HG02610 (cell line): ENCODE results near the gene IFI30.
"Not testable (repeated sequence)": the region's sequence is repeated elsewhere in the genome, so short reads cannot be mapped to it uniquely, and the experiment has no call there.

Experiments used
- ATAC-seq: cut with Tn5 transposase; IDR thresholded peaks from one replicate; pipeline ENCODE4 v1.9.1; 2021; ENCODE audit warnings: mild to moderate bottlenecking, moderate library complexity; ENCODE audit not compliant: unreplicated experiment

Gene IFI30

GRCh38 chr19:18202397-18202777, 28.8 kb downstream of the IFI30 start:
- no peak for ATAC-seq

GRCh38 chr19:18202778-18203407, 29.3 kb downstream of the IFI30 start:
- ATAC-seq, result no peak

- ATAC-seq, result peak; percentile 1
These were observed 29.8 kb downstream of the IFI30 start for GRCh38 chr19:18203408-18203862.

GRCh38 chr19:18203863-18204393, 30.3 kb downstream of the IFI30 start, which contains the start of gene RAB3A:
Gene RAB3A, minus strand, starts transcription at chr19:18204042. Its CDS starts 1,302 bp downstream, at chr19:18202740.
- peak; percentile 92 for ATAC-seq

- no peak for ATAC-seq
These were observed 31.0 kb downstream of the IFI30 start for GRCh38 chr19:18204394-18205199.

GRCh38 chr19:18205200-18205892, 31.7 kb downstream of the IFI30 start:
- no peak for ATAC-seq

GRCh38 chr19:18206018-18206417, 32.4 kb downstream of the IFI30 start:
- ATAC-seq, result no peak

GRCh38 chr19:18208098-18208951, 34.7 kb downstream of the IFI30 start:
- no peak for ATAC-seq

GRCh38 chr19:18209912-18210311, 36.3 kb downstream of the IFI30 start:
- not testable (repeated sequence) for ATAC-seq

- no peak for ATAC-seq
These were observed 38.1 kb downstream of the IFI30 start for GRCh38 chr19:18211683-18212082.

- no peak for ATAC-seq
These were observed 41.3 kb downstream of the IFI30 start for GRCh38 chr19:18214779-18215433.

- no peak for ATAC-seq
These were observed 43.2 kb downstream of the IFI30 start for GRCh38 chr19:18216789-18217188.

GRCh38 chr19:18218159-18218558, 44.5 kb downstream of the IFI30 start:
- ATAC-seq, result no peak

GRCh38 chr19:18218600-18218999, 45.0 kb downstream of the IFI30 start:
- ATAC-seq, result no peak

GRCh38 chr19:18219911-18220631, 46.5 kb downstream of the IFI30 start:
- no peak for ATAC-seq

- ATAC-seq, result no peak
These were observed 47.1 kb downstream of the IFI30 start for GRCh38 chr19:18220632-18221275.

- ATAC-seq, result no peak
These were observed 48.5 kb downstream of the IFI30 start for GRCh38 chr19:18221815-18222725.
